ENCODE results near the gene COX4I1.

The COX4I1 gene

GRCh38 chr16:85799497-85800320, at the start of gene COX4I1, which contains the start of gene EMC8:
Gene COX4I1, plus strand, starts transcription at chr16:85799695. Its CDS starts 1,511 bp downstream, at chr16:85801206.
Gene EMC8, minus strand, starts transcription at chr16:85799544. Its CDS starts 249 bp downstream, at chr16:85799295.
- DNase-seq, result peak; percentile 82 to 90

DNA sequence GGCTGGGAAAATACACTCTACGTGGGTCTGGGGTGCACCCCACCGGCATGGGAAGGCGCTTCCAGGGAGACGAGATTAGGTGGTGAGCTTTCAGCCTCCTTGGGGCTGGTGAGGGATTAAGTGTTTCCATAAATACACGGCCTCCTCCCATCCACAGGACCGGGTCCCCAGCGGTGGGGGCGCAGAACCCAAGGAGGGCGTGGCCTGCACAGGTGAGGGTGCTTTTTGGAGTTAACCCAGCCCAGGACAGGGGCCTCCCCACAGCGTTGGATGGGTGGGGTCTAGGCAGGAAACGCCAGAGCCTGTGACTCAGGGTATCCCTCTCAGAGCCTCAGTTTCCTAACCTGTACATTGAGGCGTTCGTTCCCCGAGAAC, 49.7 kb upstream of the COX4I1 start:
- no peak for DNase-seq

DNA sequence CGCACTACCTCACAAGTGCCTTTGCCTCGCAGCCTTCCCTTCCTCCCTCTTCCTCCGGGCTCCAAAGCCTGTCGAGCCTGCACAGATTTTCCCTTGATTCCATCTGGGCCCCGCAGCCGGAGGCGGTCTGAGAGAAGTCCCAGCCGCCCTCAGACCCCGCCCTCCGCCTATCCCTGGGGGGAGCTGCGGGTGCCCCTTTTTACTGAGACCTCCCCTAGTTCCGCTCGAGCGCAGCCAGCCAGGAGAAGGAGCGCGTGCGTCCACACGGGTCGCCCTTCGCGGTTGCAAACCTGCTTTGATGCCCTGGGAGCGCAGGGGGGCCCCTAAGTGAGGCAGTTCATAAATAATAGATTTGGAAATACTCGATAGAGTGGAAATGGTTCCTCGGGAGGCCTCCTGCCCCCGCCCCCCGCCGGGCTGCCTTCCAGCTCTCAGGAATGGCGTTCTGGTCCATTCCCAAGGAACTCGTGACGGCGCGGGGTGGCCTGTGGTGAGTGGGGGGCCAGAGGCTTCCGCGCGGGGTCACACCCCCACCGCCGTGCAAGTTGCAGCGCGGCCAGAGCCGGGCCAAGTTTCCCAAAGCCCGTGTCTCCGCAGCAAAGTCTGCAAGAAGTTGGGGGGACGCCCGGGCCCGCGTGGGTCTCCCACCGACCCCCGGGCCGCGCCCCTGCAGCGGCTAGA, 49.2 kb upstream of the COX4I1 start:
- no peak for DNase-seq

- peak in 1 of 2 experiments; percentile 22 for DNase-seq
Measured at GRCh38 chr16:85750827-85751697, 48.4 kb upstream of the COX4I1 start, which contains the start of gene C16orf74. Gene C16orf74, minus strand, starts transcription at chr16:85751096. Its CDS starts 15,879 bp downstream, at chr16:85735217.

- no peak for DNase-seq
Measured at GRCh38 chr16:85751698-85752501, 47.6 kb upstream of the COX4I1 start.

GRCh38 chr16:85752511-85753420, 46.7 kb upstream of the COX4I1 start:
- DNase-seq, result no peak

DNA sequence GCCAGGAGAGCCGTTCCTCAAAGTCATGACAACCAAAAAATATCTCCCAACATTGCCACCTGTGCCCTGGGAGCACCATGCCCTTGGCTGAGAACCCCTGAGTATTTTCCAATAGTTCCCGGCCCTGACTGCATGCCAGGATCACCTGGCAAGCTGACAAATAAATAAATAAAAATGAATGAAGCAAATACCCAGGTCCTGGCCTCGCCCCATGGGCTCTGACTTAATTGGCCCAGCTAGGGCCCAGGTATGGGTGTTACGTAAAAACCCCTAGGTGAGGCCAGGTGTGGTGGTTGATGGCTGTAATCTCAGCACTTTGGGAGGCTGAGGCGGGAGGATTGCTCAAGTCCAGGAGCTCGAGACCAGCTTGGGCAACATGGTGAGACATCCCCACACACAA, 45.9 kb upstream of the COX4I1 start:
- DNase-seq, result peak in 1 of 2 experiments; percentile 34

- DNase-seq, result no peak
Measured at GRCh38 chr16:85753976-85754375, 45.5 kb upstream of the COX4I1 start.

- peak in 1 of 2 experiments; percentile 44 for DNase-seq
Measured at GRCh38 chr16:85754413-85754812, 45.1 kb upstream of the COX4I1 start.

DNA sequence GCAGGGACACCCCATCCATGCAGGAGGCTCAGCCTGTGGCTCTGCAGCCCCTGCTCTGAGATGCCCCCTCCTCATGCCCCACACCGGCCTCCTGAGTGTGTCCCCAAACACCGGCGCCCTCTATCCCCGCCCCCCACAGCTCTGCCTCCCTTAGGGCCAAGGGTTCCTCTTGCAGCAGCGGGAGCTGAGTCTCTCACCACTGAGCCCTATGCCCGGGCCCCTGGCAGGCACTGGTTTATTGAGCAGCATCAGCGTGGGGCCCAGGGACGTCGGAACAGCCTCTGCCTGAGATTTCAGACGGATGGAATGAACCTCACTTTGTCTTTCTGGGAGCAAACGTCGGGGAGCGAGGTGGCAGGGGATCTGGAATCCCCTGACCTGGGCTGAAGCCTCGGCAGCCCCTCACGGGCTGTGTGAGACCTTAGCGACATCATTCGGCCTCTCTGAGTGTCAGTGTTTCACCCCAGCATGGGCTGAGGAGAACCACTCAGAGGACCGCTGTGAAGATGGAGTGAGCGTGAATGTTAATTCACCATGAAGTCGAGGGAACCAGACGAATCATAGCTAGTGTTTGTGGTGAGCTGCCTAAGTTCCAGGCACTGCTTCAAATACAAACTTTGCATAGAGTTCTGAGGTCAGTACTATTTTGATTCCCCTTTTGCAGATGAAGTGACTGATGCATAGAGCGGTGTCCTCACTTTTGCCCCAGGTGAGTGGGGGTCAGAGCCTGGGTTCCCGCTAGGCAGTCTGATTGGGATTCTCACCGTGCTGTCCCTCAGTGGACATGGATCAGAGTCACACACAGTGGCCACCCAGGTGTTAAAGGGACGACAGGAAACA, 43.3 kb upstream of the COX4I1 start:
- no peak for DNase-seq

DNA sequence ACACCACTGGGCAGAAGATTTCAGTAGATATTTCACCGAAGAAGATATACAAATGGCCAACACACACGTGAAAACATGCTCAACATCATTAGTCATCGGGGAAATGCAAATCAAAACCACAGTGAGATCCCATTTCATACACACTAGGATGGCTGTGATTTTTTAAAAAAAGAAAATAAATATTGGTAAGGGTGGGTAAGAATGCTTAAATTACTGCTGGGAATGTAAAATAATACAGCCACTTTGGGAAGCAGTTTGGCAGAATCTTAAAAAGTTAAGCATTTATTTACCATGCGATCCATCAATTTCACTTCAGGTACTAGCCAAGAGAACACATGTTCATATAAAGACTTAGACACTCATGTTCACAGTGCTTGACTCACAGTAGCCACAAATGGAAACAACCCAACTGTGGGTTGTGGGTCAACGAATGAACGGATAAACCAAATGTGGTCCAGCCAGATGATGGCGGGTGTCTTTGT, 42.1 kb upstream of the COX4I1 start:
- DNase-seq, result no peak

GRCh38 chr16:85759136-85759535, 40.4 kb upstream of the COX4I1 start:
- no peak for DNase-seq

DNA sequence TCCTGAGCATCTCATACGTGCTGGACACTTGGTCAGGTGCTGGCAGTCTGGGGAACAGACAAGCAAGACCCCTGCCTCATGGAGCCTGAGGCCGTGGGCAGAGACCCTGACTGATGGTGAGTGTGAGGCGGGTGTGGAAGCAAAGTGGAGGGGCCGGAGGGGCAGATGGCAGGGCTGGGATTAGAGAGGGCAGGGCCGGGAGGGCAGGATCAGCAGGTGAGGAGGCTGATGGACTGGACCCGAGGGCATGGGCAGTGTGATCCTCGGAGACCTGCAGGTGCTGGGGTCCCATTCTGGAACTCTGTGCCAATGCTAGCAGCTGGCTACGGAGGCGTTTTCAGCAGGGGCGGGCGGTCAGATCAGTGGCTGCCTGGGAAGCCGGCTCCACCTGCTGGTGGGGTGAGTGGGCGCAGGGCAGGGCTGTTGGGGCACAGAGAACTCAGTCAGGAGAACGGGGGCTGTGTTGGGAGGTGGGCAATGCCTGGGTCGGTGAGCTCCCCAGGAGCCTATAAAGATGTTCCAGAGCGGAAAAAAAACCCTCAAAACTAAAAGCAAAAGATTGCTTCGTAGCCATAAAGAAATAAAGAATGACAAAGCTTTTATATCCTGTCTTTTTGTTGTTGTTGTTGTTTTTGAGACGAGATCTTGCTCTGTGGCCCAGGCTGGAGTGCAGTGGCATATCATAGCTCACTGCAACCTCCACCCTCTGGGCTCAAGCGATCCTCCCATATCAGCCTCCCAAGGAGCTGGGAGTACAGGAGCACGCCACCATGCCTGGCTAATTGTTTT, 39.7 kb upstream of the COX4I1 start:
- peak in 1 of 2 experiments; percentile 18 for DNase-seq

DNA sequence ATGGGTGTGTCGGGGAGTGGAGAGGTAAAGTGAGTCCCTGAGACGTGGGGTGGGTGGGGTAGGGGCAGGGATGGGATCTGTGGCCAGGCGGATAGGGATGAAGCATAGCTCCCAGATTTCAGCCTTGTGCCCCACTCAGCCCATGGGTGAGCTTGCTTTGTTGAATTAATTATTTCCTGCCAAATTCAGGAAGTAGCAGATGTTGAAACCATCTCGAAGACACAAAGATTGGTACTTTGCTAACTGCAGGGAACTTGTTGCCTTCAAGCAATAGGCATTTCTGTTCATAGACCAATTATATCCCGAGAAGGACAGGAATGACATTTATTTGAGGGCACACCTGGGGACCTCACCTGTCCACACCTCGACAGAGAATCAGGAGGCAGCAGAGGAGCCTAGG, 37.6 kb upstream of the COX4I1 start:
- DNase-seq, result no peak

DNA sequence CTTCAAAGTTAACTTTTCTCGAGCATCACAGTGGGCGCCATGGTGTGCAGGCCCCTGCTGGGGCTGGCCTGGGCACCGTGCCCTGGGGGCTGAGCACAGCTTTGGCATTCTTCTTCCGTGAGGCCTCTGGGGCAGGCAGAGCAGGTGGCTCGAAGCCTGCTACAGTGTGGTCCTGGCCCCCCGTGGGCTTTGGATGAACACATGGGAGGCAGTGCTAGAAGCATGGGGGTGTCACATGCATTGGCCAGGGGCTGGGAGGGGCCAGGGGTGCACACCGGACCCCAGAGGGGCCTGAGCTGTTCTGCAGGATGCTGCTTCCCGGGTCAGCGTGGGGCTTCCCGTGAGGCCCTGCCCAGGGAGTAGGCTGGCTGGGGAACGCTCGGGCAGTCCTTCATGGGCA, 36.5 kb upstream of the COX4I1 start:
- DNase-seq, result no peak

- no peak for DNase-seq
Measured at GRCh38 chr16:85763616-85764015, 35.9 kb upstream of the COX4I1 start.

- DNase-seq, result no peak
Measured at GRCh38 chr16:85765211-85765610, 34.3 kb upstream of the COX4I1 start.

DNA sequence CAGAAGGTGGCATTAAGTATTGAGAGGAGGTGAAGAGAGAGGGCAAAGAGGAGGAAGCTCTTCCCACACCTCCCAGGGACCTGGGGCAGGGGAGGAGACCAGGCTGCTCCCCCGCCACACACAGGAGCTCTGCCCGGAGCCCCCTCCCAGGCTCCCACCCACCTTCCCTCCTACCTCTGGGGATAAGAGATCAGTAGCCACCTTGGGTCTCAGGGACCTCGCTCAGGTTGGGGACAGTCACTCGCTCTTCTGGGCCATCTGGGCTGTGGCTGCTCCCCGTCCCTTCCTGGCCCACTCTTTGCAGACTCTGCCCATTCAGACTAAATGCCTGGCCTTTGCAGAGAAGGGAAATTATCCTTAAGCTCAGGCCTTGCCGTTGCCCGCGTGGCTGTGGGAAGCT, 33.7 kb upstream of the COX4I1 start:
- DNase-seq, result no peak

DNA sequence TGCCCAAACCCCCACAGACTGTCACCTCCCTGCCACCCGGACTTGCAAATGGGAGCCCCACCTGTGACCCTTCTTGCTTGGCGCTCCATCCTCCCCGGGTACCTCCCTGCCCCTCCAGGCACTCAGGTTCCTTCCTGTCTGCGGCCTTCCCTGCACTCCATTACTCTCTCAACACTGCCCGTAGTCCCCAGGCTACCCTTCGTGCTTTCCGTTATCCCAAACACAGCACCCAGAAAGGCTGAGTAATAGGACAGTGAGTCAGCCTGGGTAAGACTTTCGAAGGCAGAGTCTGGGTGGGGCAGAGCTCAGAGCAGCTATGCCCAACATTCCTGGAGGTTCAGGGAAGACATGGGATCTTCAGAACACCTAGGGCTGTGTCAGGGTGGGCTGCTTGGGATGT, 32.0 kb upstream of the COX4I1 start:
- DNase-seq, result no peak
